Skin epidermis (tissue), 12 donors: ENCODE data around the gene MECR.
A peak's percentile ranks its signal among the peaks of the same experiment; 100 is the strongest.

Experiments
- H3K27ac ChIP-seq, 21 experiments: fragments of 200-600 bp; sonication (generic) in 11 of 21; one replicate each; pipeline ENCODE4 v1.5.0; 2020; ENCODE audit warnings: mild to moderate bottlenecking in 3 of 21, inconsistent platforms in 2 of 21, moderate library complexity in 2 of 21
- H3K4me3 ChIP-seq, 7 experiments: fragments of 200-600 bp; sonication (generic) in 2 of 7; one replicate each; pipeline ENCODE4 v1.5.0; 2020; ENCODE audit warnings: inconsistent platforms in 2 of 7, mild to moderate bottlenecking in 2 of 7, moderate library complexity in 1 of 7

The MECR gene

GRCh38 chr1:29256979-29257804, 26.5 kb upstream of the MECR start:
- no peak overlapping the region for H3K27ac ChIP-seq
- no peak overlapping the region for H3K4me3 ChIP-seq

GRCh38 chr1:29256394-29256793, 25.7 kb upstream of the MECR start:
- no peak overlapping the region for H3K27ac ChIP-seq
- no peak overlapping the region for H3K4me3 ChIP-seq

DNA sequence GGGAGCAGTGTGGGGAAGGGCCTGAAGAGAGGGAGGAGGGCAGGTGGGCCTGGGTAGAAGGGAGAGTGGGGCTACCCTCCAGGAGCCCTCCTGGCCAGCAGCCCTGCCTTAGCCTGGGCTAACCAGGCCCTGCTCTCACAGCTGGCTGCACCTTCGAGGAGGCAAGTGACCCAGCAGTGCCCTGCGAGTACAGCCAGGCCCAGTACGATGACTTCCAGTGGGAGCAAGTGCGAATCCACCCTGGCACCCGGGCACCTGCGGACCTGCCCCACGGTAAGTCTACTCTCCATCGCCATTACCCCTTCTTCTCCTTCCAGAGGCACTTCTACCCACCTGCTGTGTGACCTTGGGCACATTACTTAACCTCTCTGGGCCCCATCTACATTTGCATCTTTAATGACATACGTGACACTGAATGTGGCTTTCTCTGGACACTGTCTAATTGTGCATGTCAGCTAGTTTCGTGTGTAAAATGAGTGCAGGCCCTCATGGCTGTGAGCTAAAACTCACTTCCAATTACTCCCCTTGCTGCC, 24.5 kb upstream of the MECR start:
- no peak overlapping the region for H3K27ac ChIP-seq
- no peak overlapping the region for H3K4me3 ChIP-seq

GRCh38 chr1:29254346-29254745, 23.6 kb upstream of the MECR start:
- H3K4me3 ChIP-seq, result no peak overlapping the region
- no peak overlapping the region for H3K27ac ChIP-seq

DNA sequence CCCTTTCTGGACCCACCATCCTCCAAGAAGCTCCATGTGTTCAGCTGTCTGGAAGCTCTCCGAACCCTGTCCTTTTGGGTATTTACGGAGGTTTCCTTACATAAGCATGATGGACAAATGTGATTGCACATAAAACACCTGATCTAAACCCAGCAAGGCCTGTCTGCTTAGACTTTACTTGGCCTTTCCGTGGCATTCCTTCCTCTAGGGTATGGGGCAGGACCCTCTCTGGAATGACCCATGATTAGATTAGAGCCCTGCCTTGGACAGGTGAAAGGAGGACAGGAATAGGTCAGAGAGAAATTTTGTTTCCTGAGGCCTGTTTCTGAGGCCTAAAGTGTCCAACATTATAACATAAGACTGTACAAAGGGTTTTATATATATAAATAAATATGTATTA, 22.4 kb upstream of the MECR start:
- no peak overlapping the region for H3K27ac ChIP-seq
- no peak overlapping the region for H3K4me3 ChIP-seq

GRCh38 chr1:29251164-29252124, 20.7 kb upstream of the MECR start:
- H3K4me3 ChIP-seq, result no peak overlapping the region
- peak overlapping the region in 1 of 21 experiments; percentile 21 for H3K27ac ChIP-seq

GRCh38 chr1:29249951-29250581, 19.3 kb upstream of the MECR start:
- Histone ChIP-seq H3K4me3 (no peak overlapping the region), H3K27ac (no peak overlapping the region)

GRCh38 chr1:29249170-29249691, 18.5 kb upstream of the MECR start:
- H3K27ac ChIP-seq, result peak overlapping the region in 1 of 21 experiments; percentile 48
- no peak overlapping the region for H3K4me3 ChIP-seq

DNA sequence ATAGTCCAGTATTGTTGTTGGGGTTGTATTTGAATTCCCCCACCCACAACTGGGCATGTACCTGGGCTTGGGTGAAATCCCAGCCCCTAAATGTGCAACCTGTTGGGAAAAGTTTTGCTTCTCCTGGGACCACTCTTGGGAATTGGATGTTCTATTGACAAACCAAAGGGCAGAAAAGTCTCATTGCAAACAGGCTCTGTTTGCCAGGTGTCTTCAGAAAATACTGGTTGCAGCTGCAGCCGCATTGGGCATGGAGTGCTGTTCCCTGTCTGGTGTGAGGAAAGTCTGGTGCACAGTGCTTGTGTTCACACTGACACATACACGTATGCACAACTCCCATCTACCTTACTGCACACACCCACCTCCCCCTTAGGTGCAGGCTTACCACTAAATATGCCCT, 17.7 kb upstream of the MECR start:
- Histone ChIP-seq H3K4me3 (no peak overlapping the region), H3K27ac (no peak overlapping the region)

GRCh38 chr1:29247571-29248273, 17.0 kb upstream of the MECR start:
- H3K4me3 ChIP-seq, result no peak overlapping the region
- H3K27ac ChIP-seq, result no peak overlapping the region

DNA sequence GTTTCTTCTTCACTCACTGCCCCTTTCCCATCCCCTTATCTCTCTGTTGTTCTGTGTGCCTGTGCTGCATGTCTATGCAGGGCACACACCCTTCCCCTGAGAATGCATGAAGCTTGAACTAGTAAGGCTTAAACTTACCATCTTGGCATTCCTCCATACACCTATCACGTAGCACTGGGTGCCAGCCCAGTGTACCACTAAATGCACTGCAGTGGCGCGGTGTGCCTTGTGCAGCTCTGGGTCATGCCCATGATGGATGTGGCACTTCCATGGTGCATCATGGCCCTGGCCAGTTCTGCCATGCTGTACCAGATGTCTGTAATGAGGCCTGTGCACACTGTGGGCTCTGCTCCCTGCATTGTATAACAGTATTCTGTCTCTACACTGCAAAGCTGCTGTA, 16.3 kb upstream of the MECR start:
- Histone ChIP-seq H3K4me3 (no peak overlapping the region), H3K27ac (no peak overlapping the region)

DNA sequence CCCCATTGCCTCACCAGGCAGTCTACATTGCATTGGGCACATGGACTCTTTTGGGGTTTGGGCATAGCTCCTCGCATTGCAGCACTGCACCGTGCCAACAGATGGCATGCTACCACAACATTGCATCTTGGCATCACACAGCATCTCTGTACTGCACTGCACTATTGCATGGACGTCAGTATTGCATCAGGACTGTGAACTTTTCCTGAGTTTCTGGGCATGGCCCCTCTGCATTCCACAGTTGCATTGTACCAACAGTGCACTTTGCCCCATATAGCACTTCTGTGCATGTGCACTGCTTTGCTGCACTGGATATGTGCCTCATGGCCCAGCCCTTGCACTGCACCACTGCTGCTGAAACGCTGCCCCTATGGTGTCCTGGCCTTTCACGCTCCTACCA, 15.1 kb upstream of the MECR start:
- no peak overlapping the region for H3K4me3 ChIP-seq
- H3K27ac ChIP-seq, result no peak overlapping the region

DNA sequence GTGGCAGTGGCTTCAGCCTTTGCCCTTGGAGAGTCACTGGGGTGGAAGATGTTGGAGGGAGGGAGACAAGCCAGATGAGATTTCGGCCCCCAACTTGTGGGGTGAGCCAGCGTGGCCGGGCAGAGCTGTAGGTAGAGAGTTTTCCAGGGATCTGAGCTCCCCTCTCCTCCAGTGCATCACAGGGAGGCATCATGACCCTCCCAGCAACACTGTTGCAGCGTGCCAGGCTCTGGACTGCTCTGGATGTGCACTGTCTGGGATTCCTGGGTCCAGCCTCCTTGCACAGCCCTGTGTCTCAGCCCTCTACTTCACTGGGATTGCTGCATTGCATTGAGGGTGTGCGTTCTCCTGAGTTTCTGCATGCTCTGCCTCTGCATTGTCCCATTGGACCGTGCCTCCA, 14.5 kb upstream of the MECR start:
- Histone ChIP-seq H3K27ac (no peak overlapping the region), H3K4me3 (no peak overlapping the region)

GRCh38 chr1:29243871-29244200, 13.1 kb upstream of the MECR start:
- no peak overlapping the region for H3K4me3 ChIP-seq
- H3K27ac ChIP-seq, result no peak overlapping the region

DNA sequence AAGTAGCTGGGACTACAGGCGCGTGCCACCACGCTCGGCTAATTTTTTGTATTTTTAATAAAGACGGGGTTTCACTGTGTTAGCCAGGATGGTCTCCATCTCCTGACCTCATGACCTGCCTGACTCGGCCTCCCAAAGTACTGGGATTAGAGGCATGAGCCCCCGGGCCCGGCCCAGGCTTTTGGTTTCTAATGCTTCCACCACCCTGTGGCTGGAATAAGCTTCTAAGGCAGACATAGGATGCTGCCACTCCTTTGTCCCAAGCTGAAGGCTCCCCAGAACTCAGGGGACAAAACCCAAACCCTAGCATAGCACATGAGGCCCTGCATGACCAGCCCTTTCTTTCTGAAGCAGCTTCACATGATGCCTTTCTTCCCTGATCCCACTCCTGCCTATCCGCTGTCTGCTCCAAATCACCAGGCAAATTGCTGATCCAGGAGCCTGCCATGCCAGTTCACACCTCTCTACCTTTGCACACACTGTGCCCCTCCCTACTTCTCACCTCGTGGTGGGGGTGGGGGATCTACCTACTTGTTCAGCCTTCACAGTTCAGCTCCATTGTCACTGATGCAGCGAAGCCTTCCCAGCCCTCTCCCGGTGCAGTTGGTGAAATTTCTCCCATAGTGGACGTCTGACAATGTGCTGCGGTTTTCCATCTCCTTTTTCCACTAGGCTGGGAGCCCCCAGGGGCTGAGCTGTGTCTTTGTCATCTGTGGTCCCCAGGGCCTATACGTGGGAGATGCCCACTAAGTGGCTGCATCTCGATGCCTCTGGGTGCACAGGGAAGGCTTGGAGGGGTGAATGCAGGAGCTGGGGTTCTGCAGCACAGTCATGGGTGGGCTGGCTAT, 12.5 kb upstream of the MECR start:
- Histone ChIP-seq H3K4me3 (no peak overlapping the region), H3K27ac (no peak overlapping the region)

DNA sequence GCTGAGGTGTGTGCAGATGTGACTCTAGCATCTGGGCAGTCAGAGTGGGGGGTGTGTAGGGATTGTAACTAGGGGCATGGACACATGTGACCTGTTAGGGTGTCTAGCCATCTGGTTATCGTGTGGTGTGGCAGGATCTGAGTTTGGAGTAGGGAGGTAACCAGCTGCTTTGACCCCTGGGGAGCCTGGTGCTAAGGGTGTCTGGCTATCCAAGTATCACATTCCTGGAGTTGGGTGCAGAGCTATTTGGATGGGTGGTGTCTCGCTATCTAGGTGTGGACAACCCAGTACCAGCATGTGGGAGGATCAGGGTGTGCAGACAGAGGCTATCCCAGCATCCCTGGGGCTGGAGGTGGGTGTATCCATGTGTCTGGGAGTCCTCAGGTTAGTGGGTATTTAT, 10.3 kb upstream of the MECR start:
- Histone ChIP-seq H3K27ac (no peak overlapping the region), H3K4me3 (no peak overlapping the region)

DNA sequence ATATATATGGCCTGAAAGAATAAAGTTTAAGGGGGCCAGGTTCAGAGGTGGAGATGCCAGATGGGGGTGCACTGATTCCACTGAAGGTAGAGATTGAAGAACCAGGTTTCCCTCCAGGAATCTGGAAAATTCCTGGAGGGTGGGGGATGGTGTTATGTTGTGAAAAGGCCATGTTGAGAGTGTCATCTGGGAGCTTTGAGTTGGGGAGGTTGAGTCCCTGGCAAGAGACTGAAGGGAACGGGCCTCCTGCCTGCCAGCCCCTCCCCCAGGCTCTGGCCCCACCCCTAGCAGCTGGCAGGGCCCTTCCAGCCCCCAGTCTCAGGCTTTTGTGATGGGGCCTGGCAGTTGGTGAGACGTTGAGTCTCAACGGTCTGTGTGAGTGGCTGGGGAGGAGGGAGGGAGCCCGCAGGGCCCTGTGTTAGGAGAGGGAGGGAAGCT, 9.7 kb upstream of the MECR start:
- Histone ChIP-seq H3K4me3 (no peak overlapping the region), H3K27ac (no peak overlapping the region)

- Histone ChIP-seq H3K27ac (peak overlapping the region in 4 of 21 experiments; percentile 6 to 67 (median 57)), H3K4me3 (no peak overlapping the region)
Observed at GRCh38 chr1:29239142-29239541, 8.4 kb upstream of the MECR start.
